SK-N-SH treated with all-trans-retinoic acid at 6 μM for 48 hours (cell line): Measurements from ENCODE around the gene ALPG.

Experiments
- ATAC-seq: fragments of 200-7000 bp; cut with Tn5 transposase; 3 replicates; pipeline ENCODE4 v1.9.1; 2020; ENCODE audit warnings: mild to moderate bottlenecking, moderate library complexity
- ARNTL ChIP-seq: fragments of 450-650 bp; formaldehyde crosslinking; IDR thresholded peaks from 2 replicates; pipeline ENCODE4 v1.5.0; 2020; ENCODE audit warnings: low read depth, mild to moderate bottlenecking, moderate library complexity, borderline replicate concordance
- BACH2 ChIP-seq: fragments of 250-450 bp; sonication (Bioruptor Pico); IDR thresholded peaks from 2 replicates; pipeline ENCODE4 v1.9.0; 2021; ENCODE audit warnings: mild to moderate bottlenecking, borderline replicate concordance
- CSDC2 ChIP-seq: fragments of 250-450 bp; sonication (Bioruptor Pico); IDR thresholded peaks from 2 replicates; pipeline ENCODE4 v1.5.0; 2020; ENCODE audit warnings: mild to moderate bottlenecking, moderate library complexity
- ESRRG ChIP-seq: fragments of 250-450 bp; sonication (Bioruptor Pico); IDR thresholded peaks from 2 replicates; pipeline ENCODE4 v1.6.1; 2021; ENCODE audit warnings: mild to moderate bottlenecking
- GLIS3 ChIP-seq: fragments of 250-450 bp; sonication (Bioruptor Pico); IDR thresholded peaks from 2 replicates; pipeline ENCODE4 v1.5.0; 2020; ENCODE audit warnings: mild to moderate bottlenecking, moderate library complexity
- ISL1 ChIP-seq: fragments of 250-450 bp; sonication (Bioruptor Pico); IDR thresholded peaks from 2 replicates; pipeline ENCODE4 v2.1.2; 2022; ENCODE audit warnings: mild to moderate bottlenecking, moderate library complexity
- OSR1 ChIP-seq: fragments of 250-450 bp; sonication (Bioruptor Pico); IDR thresholded peaks from 2 replicates; pipeline ENCODE4 v1.8.0; 2022; ENCODE audit warnings: moderate library complexity, mild to moderate bottlenecking, inconsistent platforms
- RARB ChIP-seq: fragments of 250-450 bp; sonication (Bioruptor Pico); IDR thresholded peaks from 2 replicates; pipeline ENCODE4 v1.8.0; 2021; ENCODE audit warnings: mild to moderate bottlenecking, moderate library complexity
- SNAI2 ChIP-seq: fragments of 250-450 bp; sonication (Bioruptor Pico); IDR thresholded peaks from 2 replicates; pipeline ENCODE4 v1.5.0; 2020; ENCODE audit warnings: mild to moderate bottlenecking, moderate library complexity
- TCF4 ChIP-seq: fragments of 250-450 bp; sonication (Bioruptor Pico); IDR thresholded peaks from 2 replicates; pipeline ENCODE4 v1.8.0; 2021; ENCODE audit warnings: mild to moderate bottlenecking, moderate library complexity, borderline replicate concordance
- TOX ChIP-seq: fragments of 250-450 bp; sonication (Bioruptor Pico); IDR thresholded peaks from 2 replicates; pipeline ENCODE4 v1.8.0; 2021; ENCODE audit warnings: mild to moderate bottlenecking, moderate library complexity, borderline replicate concordance
- ZC3H10 ChIP-seq: fragments of 250-450 bp; sonication (Bioruptor Pico); IDR thresholded peaks from 2 replicates; pipeline ENCODE4 v1.5.1; 2021; ENCODE audit warnings: mild to moderate bottlenecking, moderate library complexity
- ZFP3 ChIP-seq: fragments of 250-450 bp; sonication (Bioruptor Pico); IDR thresholded peaks from 2 replicates; pipeline ENCODE4 v1.5.0; 2020; ENCODE audit warnings: mild to moderate bottlenecking, moderate library complexity
- ZFP30 ChIP-seq: fragments of 450-650 bp; formaldehyde crosslinking; IDR thresholded peaks from 2 replicates; pipeline ENCODE4 v1.5.0; 2022; ENCODE audit warnings: mild to moderate bottlenecking, moderate library complexity
- ZNF565 ChIP-seq: fragments of 450-650 bp; formaldehyde crosslinking; conservative IDR thresholded peaks from 2 replicates; pipeline ENCODE4 v1.5.0; 2020; ENCODE audit warnings: low read depth, mild to moderate bottlenecking, moderate library complexity
- ZNF70 ChIP-seq: fragments of 450-650 bp; formaldehyde crosslinking; IDR thresholded peaks from 2 replicates; pipeline ENCODE4 v1.5.0; 2020; ENCODE audit warnings: mild to moderate bottlenecking, moderate library complexity
- ZNF8 ChIP-seq: fragments of 450-650 bp; formaldehyde crosslinking; IDR thresholded peaks from 2 replicates; pipeline ENCODE4 v1.5.0; 2020; ENCODE audit warnings: mild to moderate bottlenecking, moderate library complexity
- TF ChIP-seq, protein P1 (sequence below): fragments of 250-450 bp; sonication (Bioruptor Pico); IDR thresholded peaks from 2 replicates; pipeline ENCODE4 v1.5.0; 2020; ENCODE audit warnings: mild to moderate bottlenecking, moderate library complexity
- TF ChIP-seq, protein P2 (sequence below): fragments of 250-450 bp; sonication (Bioruptor Pico); IDR thresholded peaks from 2 replicates; pipeline ENCODE4 v1.5.1; 2020; ENCODE audit warnings: low read depth, mild to moderate bottlenecking, moderate library complexity
- TF ChIP-seq, protein P3 (sequence below): fragments of 250-450 bp; sonication (Bioruptor Pico); IDR thresholded peaks from 2 replicates; pipeline ENCODE4 v1.8.0; 2020; ENCODE audit warnings: mild to moderate bottlenecking, moderate library complexity, borderline replicate concordance
- TF ChIP-seq, protein P4 (sequence below): fragments of 250-450 bp; sonication (Bioruptor Pico); IDR thresholded peaks from 2 replicates; pipeline ENCODE4 v1.8.0; 2021; ENCODE audit warnings: low read depth, mild to moderate bottlenecking, moderate library complexity, borderline replicate concordance
- TF ChIP-seq, protein P5 (sequence below): fragments of 250-450 bp; sonication (Bioruptor Pico); IDR thresholded peaks from 2 replicates; pipeline ENCODE4 v1.5.1; 2021; ENCODE audit warnings: mild to moderate bottlenecking, moderate library complexity

The ALPG gene

DNA sequence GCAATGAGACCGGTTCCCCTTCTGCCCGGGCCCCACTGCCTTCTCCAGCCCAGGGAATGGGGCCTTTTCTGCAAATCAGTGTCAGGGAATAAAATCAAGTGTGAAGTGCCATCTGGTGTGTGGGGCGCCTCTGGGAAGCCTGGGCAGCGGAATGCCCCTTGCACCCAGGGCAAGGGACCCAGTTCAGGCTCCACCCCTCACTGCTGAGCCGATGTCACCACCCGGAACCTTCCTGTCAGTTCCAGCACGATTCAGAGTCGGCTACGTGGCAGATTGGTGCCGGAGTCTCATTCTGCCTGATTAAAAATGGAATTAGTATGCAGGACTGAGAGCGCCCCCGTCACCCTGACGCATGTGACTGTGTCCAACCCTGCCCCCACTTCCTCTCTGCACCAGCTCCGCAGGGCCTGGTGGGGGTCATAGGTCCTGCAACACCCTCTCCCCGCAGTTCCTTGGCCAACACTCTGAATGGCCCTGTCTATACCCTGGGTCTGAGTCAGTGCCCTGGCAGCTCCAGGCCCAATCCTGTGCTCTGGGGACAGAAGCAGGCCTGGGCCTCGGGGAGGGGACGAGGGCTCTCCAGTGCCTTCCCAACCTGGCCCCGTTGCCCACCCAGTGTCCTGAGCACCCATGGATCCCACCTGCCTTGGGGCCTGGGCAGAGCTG lies 41.1 kb downstream of the ALPG start:
- TF ChIP-seq, protein P1, sequence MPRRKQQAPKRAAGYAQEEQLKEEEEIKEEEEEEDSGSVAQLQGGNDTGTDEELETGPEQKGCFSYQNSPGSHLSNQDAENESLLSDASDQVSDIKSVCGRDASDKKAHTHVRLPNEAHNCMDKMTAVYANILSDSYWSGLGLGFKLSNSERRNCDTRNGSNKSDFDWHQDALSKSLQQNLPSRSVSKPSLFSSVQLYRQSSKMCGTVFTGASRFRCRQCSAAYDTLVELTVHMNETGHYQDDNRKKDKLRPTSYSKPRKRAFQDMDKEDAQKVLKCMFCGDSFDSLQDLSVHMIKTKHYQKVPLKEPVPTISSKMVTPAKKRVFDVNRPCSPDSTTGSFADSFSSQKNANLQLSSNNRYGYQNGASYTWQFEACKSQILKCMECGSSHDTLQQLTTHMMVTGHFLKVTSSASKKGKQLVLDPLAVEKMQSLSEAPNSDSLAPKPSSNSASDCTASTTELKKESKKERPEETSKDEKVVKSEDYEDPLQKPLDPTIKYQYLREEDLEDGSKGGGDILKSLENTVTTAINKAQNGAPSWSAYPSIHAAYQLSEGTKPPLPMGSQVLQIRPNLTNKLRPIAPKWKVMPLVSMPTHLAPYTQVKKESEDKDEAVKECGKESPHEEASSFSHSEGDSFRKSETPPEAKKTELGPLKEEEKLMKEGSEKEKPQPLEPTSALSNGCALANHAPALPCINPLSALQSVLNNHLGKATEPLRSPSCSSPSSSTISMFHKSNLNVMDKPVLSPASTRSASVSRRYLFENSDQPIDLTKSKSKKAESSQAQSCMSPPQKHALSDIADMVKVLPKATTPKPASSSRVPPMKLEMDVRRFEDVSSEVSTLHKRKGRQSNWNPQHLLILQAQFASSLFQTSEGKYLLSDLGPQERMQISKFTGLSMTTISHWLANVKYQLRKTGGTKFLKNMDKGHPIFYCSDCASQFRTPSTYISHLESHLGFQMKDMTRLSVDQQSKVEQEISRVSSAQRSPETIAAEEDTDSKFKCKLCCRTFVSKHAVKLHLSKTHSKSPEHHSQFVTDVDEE (CRISPR knock-in tag) = no peak
- TF ChIP-seq ZNF70 (no peak), SNAI2 (CRISPR knock-in tag) (no peak), BACH2 (no peak), TOX (CRISPR knock-in tag) (no peak), ZFP3 (no peak), ZNF8 (CRISPR knock-in tag) (no peak), ZC3H10 (CRISPR knock-in tag) (no peak), ZFP30 (CRISPR knock-in tag) (no peak), RARB (CRISPR knock-in tag) (no peak), ARNTL (no peak), OSR1 (CRISPR knock-in tag) (no peak)
- TF ChIP-seq, protein P2, sequence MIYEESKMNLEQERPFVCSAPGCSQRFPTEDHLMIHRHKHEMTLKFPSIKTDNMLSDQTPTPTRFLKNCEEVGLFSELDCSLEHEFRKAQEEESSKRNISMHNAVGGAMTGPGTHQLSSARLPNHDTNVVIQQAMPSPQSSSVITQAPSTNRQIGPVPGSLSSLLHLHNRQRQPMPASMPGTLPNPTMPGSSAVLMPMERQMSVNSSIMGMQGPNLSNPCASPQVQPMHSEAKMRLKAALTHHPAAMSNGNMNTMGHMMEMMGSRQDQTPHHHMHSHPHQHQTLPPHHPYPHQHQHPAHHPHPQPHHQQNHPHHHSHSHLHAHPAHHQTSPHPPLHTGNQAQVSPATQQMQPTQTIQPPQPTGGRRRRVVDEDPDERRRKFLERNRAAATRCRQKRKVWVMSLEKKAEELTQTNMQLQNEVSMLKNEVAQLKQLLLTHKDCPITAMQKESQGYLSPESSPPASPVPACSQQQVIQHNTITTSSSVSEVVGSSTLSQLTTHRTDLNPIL (CRISPR knock-in tag) = no peak
- TF ChIP-seq, protein P3, sequence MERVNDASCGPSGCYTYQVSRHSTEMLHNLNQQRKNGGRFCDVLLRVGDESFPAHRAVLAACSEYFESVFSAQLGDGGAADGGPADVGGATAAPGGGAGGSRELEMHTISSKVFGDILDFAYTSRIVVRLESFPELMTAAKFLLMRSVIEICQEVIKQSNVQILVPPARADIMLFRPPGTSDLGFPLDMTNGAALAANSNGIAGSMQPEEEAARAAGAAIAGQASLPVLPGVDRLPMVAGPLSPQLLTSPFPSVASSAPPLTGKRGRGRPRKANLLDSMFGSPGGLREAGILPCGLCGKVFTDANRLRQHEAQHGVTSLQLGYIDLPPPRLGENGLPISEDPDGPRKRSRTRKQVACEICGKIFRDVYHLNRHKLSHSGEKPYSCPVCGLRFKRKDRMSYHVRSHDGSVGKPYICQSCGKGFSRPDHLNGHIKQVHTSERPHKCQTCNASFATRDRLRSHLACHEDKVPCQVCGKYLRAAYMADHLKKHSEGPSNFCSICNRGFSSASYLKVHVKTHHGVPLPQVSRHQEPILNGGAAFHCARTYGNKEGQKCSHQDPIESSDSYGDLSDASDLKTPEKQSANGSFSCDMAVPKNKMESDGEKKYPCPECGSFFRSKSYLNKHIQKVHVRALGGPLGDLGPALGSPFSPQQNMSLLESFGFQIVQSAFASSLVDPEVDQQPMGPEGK = no peak
- TF ChIP-seq, protein P4, sequence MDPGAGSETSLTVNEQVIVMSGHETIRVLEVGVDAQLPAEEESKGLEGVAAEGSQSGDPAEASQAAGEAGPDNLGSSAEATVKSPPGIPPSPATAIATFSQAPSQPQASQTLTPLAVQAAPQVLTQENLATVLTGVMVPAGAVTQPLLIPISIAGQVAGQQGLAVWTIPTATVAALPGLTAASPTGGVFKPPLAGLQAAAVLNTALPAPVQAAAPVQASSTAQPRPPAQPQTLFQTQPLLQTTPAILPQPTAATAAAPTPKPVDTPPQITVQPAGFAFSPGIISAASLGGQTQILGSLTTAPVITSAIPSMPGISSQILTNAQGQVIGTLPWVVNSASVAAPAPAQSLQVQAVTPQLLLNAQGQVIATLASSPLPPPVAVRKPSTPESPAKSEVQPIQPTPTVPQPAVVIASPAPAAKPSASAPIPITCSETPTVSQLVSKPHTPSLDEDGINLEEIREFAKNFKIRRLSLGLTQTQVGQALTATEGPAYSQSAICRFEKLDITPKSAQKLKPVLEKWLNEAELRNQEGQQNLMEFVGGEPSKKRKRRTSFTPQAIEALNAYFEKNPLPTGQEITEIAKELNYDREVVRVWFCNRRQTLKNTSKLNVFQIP (CRISPR knock-in tag) = no peak
- ATAC-seq = no peak

DNA sequence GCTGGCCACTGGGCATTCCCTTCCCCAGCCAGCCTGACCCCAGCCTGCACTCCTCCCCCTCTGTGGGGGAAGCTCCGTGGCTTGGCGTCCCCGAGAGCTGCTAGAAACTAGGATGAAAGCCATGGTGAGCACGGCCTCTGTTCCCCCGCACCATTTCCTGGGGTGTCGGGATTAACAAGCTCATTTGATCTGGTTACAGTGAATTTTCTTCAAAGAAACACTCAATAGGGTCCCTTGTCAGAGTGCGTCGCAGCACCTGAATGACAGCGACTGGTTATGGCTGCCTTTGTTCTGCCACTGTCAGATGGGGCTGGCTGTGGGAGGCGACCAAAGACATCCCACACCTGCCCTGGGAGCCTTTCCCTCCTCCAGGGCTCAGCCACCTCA lies 41.7 kb downstream of the ALPG start:
- ATAC-seq = no peak
- TF ChIP-seq CSDC2 (CRISPR knock-in tag) = no peak
- TF ChIP-seq, protein P1 (CRISPR knock-in tag) = no peak
- no peak for TF ChIP-seq ARNTL
- no peak for TF ChIP-seq RARB (CRISPR knock-in tag)
- no peak for TF ChIP-seq ZC3H10 (CRISPR knock-in tag)
- TF ChIP-seq TOX (CRISPR knock-in tag) = no peak
- TF ChIP-seq, protein P5, sequence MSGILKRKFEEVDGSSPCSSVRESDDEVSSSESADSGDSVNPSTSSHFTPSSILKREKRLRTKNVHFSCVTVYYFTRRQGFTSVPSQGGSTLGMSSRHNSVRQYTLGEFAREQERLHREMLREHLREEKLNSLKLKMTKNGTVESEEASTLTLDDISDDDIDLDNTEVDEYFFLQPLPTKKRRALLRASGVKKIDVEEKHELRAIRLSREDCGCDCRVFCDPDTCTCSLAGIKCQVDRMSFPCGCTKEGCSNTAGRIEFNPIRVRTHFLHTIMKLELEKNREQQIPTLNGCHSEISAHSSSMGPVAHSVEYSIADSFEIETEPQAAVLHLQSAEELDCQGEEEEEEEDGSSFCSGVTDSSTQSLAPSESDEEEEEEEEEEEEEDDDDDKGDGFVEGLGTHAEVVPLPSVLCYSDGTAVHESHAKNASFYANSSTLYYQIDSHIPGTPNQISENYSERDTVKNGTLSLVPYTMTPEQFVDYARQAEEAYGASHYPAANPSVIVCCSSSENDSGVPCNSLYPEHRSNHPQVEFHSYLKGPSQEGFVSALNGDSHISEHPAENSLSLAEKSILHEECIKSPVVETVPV (CRISPR knock-in tag) = no peak
- no peak for TF ChIP-seq SNAI2 (CRISPR knock-in tag)
- no peak for TF ChIP-seq BACH2
- TF ChIP-seq ESRRG (CRISPR knock-in tag) = no peak
- TF ChIP-seq ZNF70 = no peak
- no peak for TF ChIP-seq ZNF8 (CRISPR knock-in tag)
- TF ChIP-seq ZFP3 = no peak
- no peak for TF ChIP-seq TCF4 (CRISPR knock-in tag)
- no peak for TF ChIP-seq ZNF565 (CRISPR knock-in tag)
- TF ChIP-seq ZFP30 (CRISPR knock-in tag) = no peak
- no peak for TF ChIP-seq GLIS3 (CRISPR knock-in tag)
- no peak for TF ChIP-seq ISL1
- TF ChIP-seq OSR1 (CRISPR knock-in tag) = no peak
